ENCODE results near the gene NAV3.

NAV3 gene

DNA sequence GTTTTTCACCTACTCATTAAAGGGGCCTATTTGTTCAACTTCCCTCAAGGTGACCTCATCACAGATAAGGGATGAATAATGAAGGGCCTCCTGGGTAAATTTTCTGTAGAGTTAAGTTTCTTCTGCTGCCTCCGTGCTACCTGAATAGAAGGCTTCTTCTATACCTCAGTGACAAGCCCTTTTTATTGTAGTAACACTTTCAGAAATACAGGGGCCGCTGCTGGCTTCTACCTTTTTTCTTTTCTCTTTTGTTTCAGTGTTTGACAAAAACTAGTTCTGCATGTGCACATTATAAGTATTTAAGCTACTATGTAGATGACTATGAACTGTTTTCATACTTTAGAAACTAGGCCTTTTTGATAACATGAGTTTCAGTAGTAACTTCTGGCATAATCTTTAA is 207.0 kb downstream of the NAV3 start:
- TF ChIP-seq POU2F2 (IDR thresholded peaks at IDR 0.05; ENCODE audit: low read depth, low read length) (no peak), POLR2AphosphoS5 (IDR thresholded peaks at IDR 0.05; ENCODE audit: low read depth, low read length) (no peak), POLR2A (IDR thresholded peaks at IDR 0.05; ENCODE audit: low read depth, low read length) (no peak), SPI1 (IDR thresholded peaks at IDR 0.05; ENCODE audit: low read depth, low read length) (no peak), TAF1 (IDR thresholded peaks at IDR 0.05; ENCODE audit: low read depth, low read length) (no peak), PAX5 (IDR thresholded peaks at IDR 0.05; ENCODE audit: insufficient read depth, low read length, severe bottlenecking) (no peak)
- no peak for DNase-seq (ENCODE audit: insufficient read length, low spot score)
- no peak for FAIRE-seq

DNA sequence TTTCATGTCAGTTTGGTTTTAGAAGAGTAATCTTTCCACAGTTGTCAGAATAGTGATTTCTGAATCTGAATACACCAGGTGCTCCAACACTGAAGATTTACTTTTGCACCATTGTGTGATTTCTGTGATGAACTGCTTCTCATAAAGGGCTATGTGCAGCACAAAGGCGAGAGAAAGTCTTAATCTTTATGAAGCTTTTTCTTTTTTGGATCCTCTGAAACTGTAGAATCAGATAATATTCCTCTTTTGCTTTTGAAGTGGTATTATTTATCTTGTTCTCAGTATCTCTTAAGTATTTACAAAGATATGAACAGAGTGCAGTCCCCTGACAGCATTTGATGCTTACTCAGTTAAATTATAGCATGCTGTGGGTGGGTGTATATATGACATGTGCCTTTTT is 207.8 kb downstream of the NAV3 start:
- FAIRE-seq (no peak), DNase-seq (ENCODE audit: insufficient read length, low spot score) (no peak)
- TF ChIP-seq POLR2A (IDR thresholded peaks at IDR 0.05; ENCODE audit: low read depth, low read length) = no peak
- no peak for TF ChIP-seq POLR2AphosphoS5 (IDR thresholded peaks at IDR 0.05; ENCODE audit: low read depth, low read length)
- TF ChIP-seq SPI1 (IDR thresholded peaks at IDR 0.05; ENCODE audit: low read depth, low read length) = no peak
- TF ChIP-seq POU2F2 (IDR thresholded peaks at IDR 0.05; ENCODE audit: low read depth, low read length) = no peak
- TF ChIP-seq PAX5 (IDR thresholded peaks at IDR 0.05; ENCODE audit: insufficient read depth, low read length, severe bottlenecking) = no peak
- TF ChIP-seq TAF1 (IDR thresholded peaks at IDR 0.05; ENCODE audit: low read depth, low read length) = no peak

DNA sequence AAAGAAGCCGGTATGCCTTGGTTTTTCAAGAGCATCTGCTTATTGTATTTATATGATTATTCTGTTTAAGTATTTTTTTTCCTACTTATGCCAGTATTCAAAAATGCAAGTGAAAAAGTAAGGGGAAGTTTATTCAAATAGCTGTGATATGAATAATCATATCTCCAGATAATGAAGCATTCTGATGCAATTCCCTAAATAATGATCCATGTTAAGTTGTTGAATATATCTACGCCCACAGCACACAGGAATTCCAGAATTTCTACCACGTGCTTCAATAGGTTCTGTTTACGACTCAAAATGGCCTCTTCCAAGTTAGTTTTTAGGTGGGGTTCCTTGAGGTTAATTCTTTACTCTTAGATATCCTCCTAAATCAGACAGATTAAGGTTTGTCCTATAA is 208.3 kb downstream of the NAV3 start:
- FAIRE-seq (no peak), DNase-seq (ENCODE audit: insufficient read length, low spot score) (no peak)
- no peak for TF ChIP-seq POLR2A (IDR thresholded peaks at IDR 0.05; ENCODE audit: low read depth, low read length)
- TF ChIP-seq TAF1 (IDR thresholded peaks at IDR 0.05; ENCODE audit: low read depth, low read length) = no peak
- TF ChIP-seq POLR2AphosphoS5 (IDR thresholded peaks at IDR 0.05; ENCODE audit: low read depth, low read length) = no peak

DNA sequence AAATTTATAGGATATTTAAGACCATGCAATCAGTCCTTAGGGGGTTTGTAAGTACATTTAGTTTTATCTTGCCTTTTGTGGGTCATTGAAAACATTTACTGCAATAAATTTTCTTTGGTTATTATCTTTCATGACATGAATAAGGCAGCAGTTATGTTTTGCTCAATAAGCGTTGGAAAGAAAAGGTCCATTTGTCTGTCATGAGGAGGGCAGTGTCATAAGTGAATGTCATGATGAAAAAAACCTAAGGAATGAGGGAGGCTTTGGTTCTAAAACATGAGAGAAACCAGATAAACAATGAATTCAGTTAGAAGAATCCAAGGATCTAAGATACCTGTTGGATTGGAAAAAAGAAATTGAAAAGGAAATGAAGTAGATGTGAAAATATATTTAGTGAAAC is 209.4 kb downstream of the NAV3 start:
- no peak for FAIRE-seq
- no peak for DNase-seq (ENCODE audit: insufficient read length, low spot score)
- TF ChIP-seq POU2F2 (IDR thresholded peaks at IDR 0.05; ENCODE audit: low read depth, low read length) (no peak), POLR2A (IDR thresholded peaks at IDR 0.05; ENCODE audit: low read depth, low read length) (no peak), POLR2AphosphoS5 (IDR thresholded peaks at IDR 0.05; ENCODE audit: low read depth, low read length) (no peak), TAF1 (IDR thresholded peaks at IDR 0.05; ENCODE audit: low read depth, low read length) (no peak), SPI1 (IDR thresholded peaks at IDR 0.05; ENCODE audit: low read depth, low read length) (no peak), PAX5 (IDR thresholded peaks at IDR 0.05; ENCODE audit: insufficient read depth, low read length, severe bottlenecking) (no peak)

DNA sequence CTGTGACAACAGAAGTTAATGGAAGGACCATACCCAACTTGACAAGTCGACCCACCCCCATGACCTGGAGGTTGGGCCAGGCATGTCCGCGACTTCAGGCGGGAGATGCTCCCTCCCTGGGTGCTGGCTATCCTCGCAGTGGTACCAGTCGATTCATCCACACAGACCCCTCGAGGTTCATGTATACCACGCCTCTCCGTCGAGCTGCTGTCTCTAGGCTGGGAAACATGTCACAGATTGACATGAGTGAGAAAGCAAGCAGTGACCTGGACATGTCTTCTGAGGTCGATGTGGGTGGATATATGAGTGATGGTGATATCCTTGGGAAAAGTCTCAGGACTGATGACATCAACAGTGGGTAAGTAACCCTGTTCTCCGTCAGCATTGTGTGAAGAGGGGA is 220.1 kb downstream of the NAV3 start:
- FAIRE-seq (no peak), DNase-seq (ENCODE audit: insufficient read length, low spot score) (no peak)
- TF ChIP-seq POLR2A (IDR thresholded peaks at IDR 0.05; ENCODE audit: low read depth, low read length) (no peak), POLR2AphosphoS5 (IDR thresholded peaks at IDR 0.05; ENCODE audit: low read depth, low read length) (no peak), SPI1 (IDR thresholded peaks at IDR 0.05; ENCODE audit: low read depth, low read length) (no peak), POU2F2 (IDR thresholded peaks at IDR 0.05; ENCODE audit: low read depth, low read length) (no peak), TAF1 (IDR thresholded peaks at IDR 0.05; ENCODE audit: low read depth, low read length) (no peak), PAX5 (IDR thresholded peaks at IDR 0.05; ENCODE audit: insufficient read depth, low read length, severe bottlenecking) (no peak)

DNA sequence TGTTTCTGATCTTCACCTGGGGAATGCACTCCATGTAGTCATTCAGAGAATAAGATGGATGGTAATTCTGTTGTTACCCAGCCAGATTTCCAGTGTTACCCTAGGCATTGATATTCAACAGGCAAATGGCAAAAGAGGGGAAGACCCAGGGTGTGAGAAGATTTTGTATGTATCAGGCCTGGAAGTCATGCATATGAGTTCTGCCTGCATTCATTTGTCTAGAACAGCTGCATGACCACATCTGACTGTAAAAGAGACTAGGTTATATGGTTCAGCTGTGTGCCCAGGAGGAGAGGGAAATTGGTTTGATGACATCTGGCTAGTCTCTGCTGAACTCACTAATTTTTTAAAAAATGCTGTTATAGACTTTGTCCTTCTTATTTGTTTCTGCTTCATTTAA is 224.9 kb downstream of the NAV3 start:
- TF ChIP-seq TAF1 (IDR thresholded peaks at IDR 0.05; ENCODE audit: low read depth, low read length) (no peak), PAX5 (IDR thresholded peaks at IDR 0.05; ENCODE audit: insufficient read depth, low read length, severe bottlenecking) (no peak), POLR2AphosphoS5 (IDR thresholded peaks at IDR 0.05; ENCODE audit: low read depth, low read length) (no peak), POLR2A (IDR thresholded peaks at IDR 0.05; ENCODE audit: low read depth, low read length) (no peak), POU2F2 (IDR thresholded peaks at IDR 0.05; ENCODE audit: low read depth, low read length) (no peak), SPI1 (IDR thresholded peaks at IDR 0.05; ENCODE audit: low read depth, low read length) (no peak)
- DNase-seq (ENCODE audit: insufficient read length, low spot score) (no peak), FAIRE-seq (no peak)

DNA sequence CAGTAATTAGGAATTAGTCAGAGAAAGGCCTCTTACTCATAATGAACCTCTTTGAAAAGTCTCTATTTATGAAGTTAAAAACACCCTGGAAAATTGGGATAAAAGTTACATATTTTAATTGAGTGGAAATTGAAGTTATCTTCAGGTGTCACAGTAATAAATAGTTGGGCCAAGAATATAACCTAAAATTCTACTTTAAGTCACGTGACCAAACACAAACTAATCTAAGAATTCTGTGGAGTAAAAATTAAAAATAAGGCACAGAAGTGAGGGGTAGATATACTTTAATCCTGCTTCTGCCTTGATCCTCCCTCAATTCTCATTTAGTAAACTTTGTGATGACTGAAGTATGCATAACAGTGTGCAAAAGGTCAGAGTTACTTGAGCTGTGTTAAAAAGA is 226.4 kb downstream of the NAV3 start:
- DNase-seq (ENCODE audit: insufficient read length, low spot score) = no peak
- TF ChIP-seq POLR2AphosphoS5 (IDR thresholded peaks at IDR 0.05; ENCODE audit: low read depth, low read length) = no peak
- TF ChIP-seq POU2F2 (IDR thresholded peaks at IDR 0.05; ENCODE audit: low read depth, low read length) = no peak
- TF ChIP-seq POLR2A (IDR thresholded peaks at IDR 0.05; ENCODE audit: low read depth, low read length) = no peak
- TF ChIP-seq PAX5 (IDR thresholded peaks at IDR 0.05; ENCODE audit: insufficient read depth, low read length, severe bottlenecking) = no peak
- TF ChIP-seq SPI1 (IDR thresholded peaks at IDR 0.05; ENCODE audit: low read depth, low read length) = no peak
- no peak for TF ChIP-seq TAF1 (IDR thresholded peaks at IDR 0.05; ENCODE audit: low read depth, low read length)
- FAIRE-seq = no peak

DNA sequence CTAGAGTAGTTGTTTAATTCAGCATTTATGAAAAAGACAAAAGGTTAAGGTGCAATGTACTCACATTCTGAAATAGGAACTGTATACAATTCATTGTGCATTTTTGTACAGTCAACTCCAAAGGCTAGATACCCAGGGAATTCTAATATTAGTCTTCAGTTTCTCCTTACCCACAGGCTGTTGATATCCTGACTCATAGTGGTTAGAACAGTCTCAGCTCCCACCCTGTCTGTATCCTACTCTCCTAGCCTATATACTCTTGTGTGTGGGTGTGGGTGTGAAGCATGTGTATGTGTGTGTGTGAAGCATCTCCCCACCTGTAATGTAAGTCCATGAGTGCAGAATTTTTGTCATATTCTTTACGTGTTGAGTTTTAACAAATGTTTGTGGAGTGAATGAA is 229.5 kb downstream of the NAV3 start:
- FAIRE-seq (no peak), DNase-seq (ENCODE audit: insufficient read length, low spot score) (no peak)
- TF ChIP-seq POLR2AphosphoS5 (IDR thresholded peaks at IDR 0.05; ENCODE audit: low read depth, low read length) (no peak), TAF1 (IDR thresholded peaks at IDR 0.05; ENCODE audit: low read depth, low read length) (no peak), SPI1 (IDR thresholded peaks at IDR 0.05; ENCODE audit: low read depth, low read length) (no peak), POLR2A (IDR thresholded peaks at IDR 0.05; ENCODE audit: low read depth, low read length) (no peak), PAX5 (IDR thresholded peaks at IDR 0.05; ENCODE audit: insufficient read depth, low read length, severe bottlenecking) (no peak), POU2F2 (IDR thresholded peaks at IDR 0.05; ENCODE audit: low read depth, low read length) (no peak)

DNA sequence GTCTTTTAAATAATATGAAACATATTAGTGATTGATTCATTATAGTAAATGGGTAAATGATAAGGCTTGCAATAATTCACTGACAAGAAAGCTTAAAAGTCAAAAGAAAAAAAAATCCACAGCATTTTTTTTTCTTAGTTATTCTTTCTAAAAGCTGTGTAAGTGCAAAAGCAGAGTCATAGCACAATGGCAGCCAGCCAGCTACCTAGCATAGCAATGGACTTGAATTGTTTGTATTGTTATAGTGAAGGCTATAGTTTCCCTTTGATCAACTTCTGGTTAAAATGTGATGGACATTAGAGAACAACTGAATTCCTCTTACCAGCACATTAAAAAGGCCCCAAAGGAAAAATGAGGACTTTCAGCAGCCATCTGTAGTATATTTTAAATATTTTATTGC is 232.1 kb downstream of the NAV3 start:
- TF ChIP-seq POLR2AphosphoS5 (IDR thresholded peaks at IDR 0.05; ENCODE audit: low read depth, low read length) (no peak), SPI1 (IDR thresholded peaks at IDR 0.05; ENCODE audit: low read depth, low read length) (no peak), POLR2A (IDR thresholded peaks at IDR 0.05; ENCODE audit: low read depth, low read length) (no peak), PAX5 (IDR thresholded peaks at IDR 0.05; ENCODE audit: insufficient read depth, low read length, severe bottlenecking) (no peak), TAF1 (IDR thresholded peaks at IDR 0.05; ENCODE audit: low read depth, low read length) (no peak), POU2F2 (IDR thresholded peaks at IDR 0.05; ENCODE audit: low read depth, low read length) (no peak)
- no peak for FAIRE-seq
- no peak for DNase-seq (ENCODE audit: insufficient read length, low spot score)

DNA sequence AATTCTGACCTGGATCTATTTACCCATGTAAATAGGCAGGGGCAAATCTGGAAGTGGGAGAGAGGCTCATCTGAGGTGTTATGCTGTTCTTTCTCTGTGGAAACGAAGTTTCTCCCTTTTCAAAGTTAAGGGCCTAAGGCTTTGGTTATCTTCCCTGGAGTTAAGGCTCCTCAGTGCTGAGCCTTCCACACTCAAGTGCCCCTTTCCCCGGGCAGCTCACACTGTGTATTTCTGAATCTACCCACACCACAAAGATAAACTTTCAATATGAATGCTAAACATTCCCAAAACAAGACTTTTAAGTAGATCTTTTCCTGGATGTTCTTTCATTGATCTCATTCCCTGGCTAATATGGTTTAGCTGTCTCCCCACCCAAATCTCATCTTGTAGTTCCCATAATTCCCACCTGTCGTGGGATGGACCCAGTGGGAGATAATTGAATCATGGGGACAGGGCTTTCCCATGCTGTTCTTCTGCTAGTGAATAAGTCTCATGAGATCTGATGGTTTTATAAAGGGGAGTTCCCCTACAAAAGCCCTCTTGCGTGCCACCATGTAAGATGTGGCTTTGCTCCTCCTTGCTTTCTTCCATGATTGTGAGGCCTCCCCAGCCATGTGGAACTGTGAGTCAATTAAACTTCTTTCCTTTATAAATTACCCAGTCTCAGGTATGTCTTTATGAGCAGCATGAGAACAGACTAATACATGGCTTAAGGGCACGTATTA is 251.1 kb downstream of the NAV3 start:
- FAIRE-seq (no peak), DNase-seq (ENCODE audit: insufficient read length, low spot score) (no peak)
- TF ChIP-seq PAX5 (IDR thresholded peaks at IDR 0.05; ENCODE audit: insufficient read depth, low read length, severe bottlenecking) (no peak), POLR2A (IDR thresholded peaks at IDR 0.05; ENCODE audit: low read depth, low read length) (no peak), POU2F2 (IDR thresholded peaks at IDR 0.05; ENCODE audit: low read depth, low read length) (no peak), SPI1 (IDR thresholded peaks at IDR 0.05; ENCODE audit: low read depth, low read length) (no peak), TAF1 (IDR thresholded peaks at IDR 0.05; ENCODE audit: low read depth, low read length) (no peak), POLR2AphosphoS5 (IDR thresholded peaks at IDR 0.05; ENCODE audit: low read depth, low read length) (no peak)
